ENCODE data around the gene SAMD4A.

SAMD4A gene

GRCh38 chr14:54582334-54582733 is 15.4 kb downstream of the SAMD4A start:
- H3K27me3 ChIP-seq (ENCODE audit: insufficient read depth, poor library complexity, severe bottlenecking), result no peaks in the 10 kb centered on the region
- no peak overlapping the region for H3K4me3 ChIP-seq (replicated peaks; ENCODE audit: insufficient read depth, low read length)
- TF ChIP-seq SPI1 (IDR thresholded peaks at IDR 0.05; ENCODE audit: borderline replicate concordance, low read depth), result no peak
- no peak overlapping the region for H3K27ac ChIP-seq (replicated peaks)
- DNase-seq (ENCODE audit: low read depth in 1 of 2, low spot score in 1 of 2), result no peak

GRCh38 chr14:54584097-54584496 is 17.2 kb downstream of the SAMD4A start:
- TF ChIP-seq, protein P1, sequence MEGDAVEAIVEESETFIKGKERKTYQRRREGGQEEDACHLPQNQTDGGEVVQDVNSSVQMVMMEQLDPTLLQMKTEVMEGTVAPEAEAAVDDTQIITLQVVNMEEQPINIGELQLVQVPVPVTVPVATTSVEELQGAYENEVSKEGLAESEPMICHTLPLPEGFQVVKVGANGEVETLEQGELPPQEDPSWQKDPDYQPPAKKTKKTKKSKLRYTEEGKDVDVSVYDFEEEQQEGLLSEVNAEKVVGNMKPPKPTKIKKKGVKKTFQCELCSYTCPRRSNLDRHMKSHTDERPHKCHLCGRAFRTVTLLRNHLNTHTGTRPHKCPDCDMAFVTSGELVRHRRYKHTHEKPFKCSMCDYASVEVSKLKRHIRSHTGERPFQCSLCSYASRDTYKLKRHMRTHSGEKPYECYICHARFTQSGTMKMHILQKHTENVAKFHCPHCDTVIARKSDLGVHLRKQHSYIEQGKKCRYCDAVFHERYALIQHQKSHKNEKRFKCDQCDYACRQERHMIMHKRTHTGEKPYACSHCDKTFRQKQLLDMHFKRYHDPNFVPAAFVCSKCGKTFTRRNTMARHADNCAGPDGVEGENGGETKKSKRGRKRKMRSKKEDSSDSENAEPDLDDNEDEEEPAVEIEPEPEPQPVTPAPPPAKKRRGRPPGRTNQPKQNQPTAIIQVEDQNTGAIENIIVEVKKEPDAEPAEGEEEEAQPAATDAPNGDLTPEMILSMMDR (IDR thresholded peaks at IDR 0.05; ENCODE audit: insufficient read depth, low read length), result no peak
- TF ChIP-seq SPI1 (IDR thresholded peaks at IDR 0.05; ENCODE audit: borderline replicate concordance, low read depth), result no peak
- TF ChIP-seq, protein P2, sequence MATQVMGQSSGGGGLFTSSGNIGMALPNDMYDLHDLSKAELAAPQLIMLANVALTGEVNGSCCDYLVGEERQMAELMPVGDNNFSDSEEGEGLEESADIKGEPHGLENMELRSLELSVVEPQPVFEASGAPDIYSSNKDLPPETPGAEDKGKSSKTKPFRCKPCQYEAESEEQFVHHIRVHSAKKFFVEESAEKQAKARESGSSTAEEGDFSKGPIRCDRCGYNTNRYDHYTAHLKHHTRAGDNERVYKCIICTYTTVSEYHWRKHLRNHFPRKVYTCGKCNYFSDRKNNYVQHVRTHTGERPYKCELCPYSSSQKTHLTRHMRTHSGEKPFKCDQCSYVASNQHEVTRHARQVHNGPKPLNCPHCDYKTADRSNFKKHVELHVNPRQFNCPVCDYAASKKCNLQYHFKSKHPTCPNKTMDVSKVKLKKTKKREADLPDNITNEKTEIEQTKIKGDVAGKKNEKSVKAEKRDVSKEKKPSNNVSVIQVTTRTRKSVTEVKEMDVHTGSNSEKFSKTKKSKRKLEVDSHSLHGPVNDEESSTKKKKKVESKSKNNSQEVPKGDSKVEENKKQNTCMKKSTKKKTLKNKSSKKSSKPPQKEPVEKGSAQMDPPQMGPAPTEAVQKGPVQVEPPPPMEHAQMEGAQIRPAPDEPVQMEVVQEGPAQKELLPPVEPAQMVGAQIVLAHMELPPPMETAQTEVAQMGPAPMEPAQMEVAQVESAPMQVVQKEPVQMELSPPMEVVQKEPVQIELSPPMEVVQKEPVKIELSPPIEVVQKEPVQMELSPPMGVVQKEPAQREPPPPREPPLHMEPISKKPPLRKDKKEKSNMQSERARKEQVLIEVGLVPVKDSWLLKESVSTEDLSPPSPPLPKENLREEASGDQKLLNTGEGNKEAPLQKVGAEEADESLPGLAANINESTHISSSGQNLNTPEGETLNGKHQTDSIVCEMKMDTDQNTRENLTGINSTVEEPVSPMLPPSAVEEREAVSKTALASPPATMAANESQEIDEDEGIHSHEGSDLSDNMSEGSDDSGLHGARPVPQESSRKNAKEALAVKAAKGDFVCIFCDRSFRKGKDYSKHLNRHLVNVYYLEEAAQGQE (IDR thresholded peaks at IDR 0.05; ENCODE audit: insufficient replicate concordance, low read depth), result no peak
- TF ChIP-seq GABPA (IDR thresholded peaks at IDR 0.05; ENCODE audit: low read depth), result no peak
- no peak for TF ChIP-seq POLR2AphosphoS5 (IDR thresholded peaks at IDR 0.05; ENCODE audit: low read depth)
- Histone ChIP-seq H3K4me3 (replicated peaks; ENCODE audit: insufficient read depth, low read length) (no peak overlapping the region), H3K27ac (replicated peaks) (no peak overlapping the region), H3K27me3 (ENCODE audit: insufficient read depth, poor library complexity, severe bottlenecking) (no peaks in the 10 kb centered on the region)
- DNase-seq (ENCODE audit: low read depth in 1 of 2, low spot score in 1 of 2), result no peak

- DNase-seq (ENCODE audit: low read depth in 1 of 2, low spot score in 1 of 2), result no peak
- Histone ChIP-seq H3K27me3 (ENCODE audit: insufficient read depth, poor library complexity, severe bottlenecking) (no peaks in the 10 kb centered on the region), H3K27ac (replicated peaks) (no peak overlapping the region), H3K4me3 (replicated peaks; ENCODE audit: insufficient read depth, low read length) (no peak overlapping the region)
- no peak for TF ChIP-seq POLR2AphosphoS5 (IDR thresholded peaks at IDR 0.05; ENCODE audit: low read depth)
- no peak for TF ChIP-seq GABPA (IDR thresholded peaks at IDR 0.05; ENCODE audit: low read depth)
- TF ChIP-seq, protein P2 (IDR thresholded peaks at IDR 0.05; ENCODE audit: insufficient replicate concordance, low read depth), result no peak
- TF ChIP-seq, protein P1 (IDR thresholded peaks at IDR 0.05; ENCODE audit: insufficient read depth, low read length), result no peak
- no peak for TF ChIP-seq SPI1 (IDR thresholded peaks at IDR 0.05; ENCODE audit: borderline replicate concordance, low read depth)
These were observed 18.3 kb downstream of the SAMD4A start for GRCh38 chr14:54585214-54585613.

GRCh38 chr14:54589076-54589475 is 22.1 kb downstream of the SAMD4A start:
- no peak overlapping the region for H3K4me3 ChIP-seq (replicated peaks; ENCODE audit: insufficient read depth, low read length)
- H3K27ac ChIP-seq (replicated peaks), result no peak overlapping the region
- no peak for TF ChIP-seq POLR2AphosphoS5 (IDR thresholded peaks at IDR 0.05; ENCODE audit: low read depth)
- TF ChIP-seq, protein P1 (IDR thresholded peaks at IDR 0.05; ENCODE audit: insufficient read depth, low read length), result no peak
- TF ChIP-seq, protein P2 (IDR thresholded peaks at IDR 0.05; ENCODE audit: insufficient replicate concordance, low read depth), result no peak
- no peak for TF ChIP-seq GABPA (IDR thresholded peaks at IDR 0.05; ENCODE audit: low read depth)
- no peak for TF ChIP-seq SPI1 (IDR thresholded peaks at IDR 0.05; ENCODE audit: borderline replicate concordance, low read depth)

More at GRCh38 chr14:54589076-54589475, 22.1 kb downstream of the SAMD4A start:
- no peak for DNase-seq (ENCODE audit: low read depth in 1 of 2, low spot score in 1 of 2)
- no peaks in the 10 kb centered on the region for H3K27me3 ChIP-seq (ENCODE audit: insufficient read depth, poor library complexity, severe bottlenecking)

Measured in HL-60 (cell line).